ENCODE data around the gene HS3ST3B1.

Gene HS3ST3B1

GRCh38 chr17:14300575-14301278, at the start of gene HS3ST3B1:
HS3ST3B1 (plus strand) TSS chr17:14301081; CDS start chr17:14301519, 438 bp downstream.
- no peak for TF ChIP-seq USF1 (IDR thresholded peaks at IDR 0.05)
- TF ChIP-seq TAF1 (IDR thresholded peaks at IDR 0.05; ENCODE audit: low read depth) = no peak; the same call in 1 of the 2 replicates
- TF ChIP-seq EP300 (IDR thresholded peaks at IDR 0.05; ENCODE audit: borderline replicate concordance) = no peak
- no peak for TF ChIP-seq CREB1 (IDR thresholded peaks at IDR 0.05; ENCODE audit: low read depth)
- no peak for TF ChIP-seq YY1 (IDR thresholded peaks at IDR 0.05; ENCODE audit: low read depth)
- no peak for TF ChIP-seq REST (IDR thresholded peaks at IDR 0.05; ENCODE audit: low read depth)
- TF ChIP-seq TEAD4 (IDR thresholded peaks at IDR 0.05) = no peak
- TF ChIP-seq CEBPB (IDR thresholded peaks at IDR 0.05) = no peak
- TF ChIP-seq FOXM1 (IDR thresholded peaks at IDR 0.05; ENCODE audit: borderline replicate concordance, low read depth) = no peak
- TF ChIP-seq ZBTB7A (IDR thresholded peaks at IDR 0.05; ENCODE audit: low read depth) = peak; percentile 45; the same call in 1 of the 2 replicates
- no peak for TF ChIP-seq EGR1 (IDR thresholded peaks at IDR 0.05)
- peak; percentile 41; the same call in 1 of the 2 replicates for TF ChIP-seq TCF12 (IDR thresholded peaks at IDR 0.05; ENCODE audit: low read depth)
- peak; percentile 93 for TF ChIP-seq MAX (IDR thresholded peaks at IDR 0.05)
- no peak for TF ChIP-seq NFIC (IDR thresholded peaks at IDR 0.05)
- no peak for TF ChIP-seq RAD21 (IDR thresholded peaks at IDR 0.05; ENCODE audit: low read depth)

GRCh38 chr17:14261406-14261805, 39.5 kb upstream of the HS3ST3B1 start:
- TF ChIP-seq CREB1 (IDR thresholded peaks at IDR 0.05; ENCODE audit: low read depth) = no peak
- TF ChIP-seq NFIC (IDR thresholded peaks at IDR 0.05) = no peak
- no peak for TF ChIP-seq REST (IDR thresholded peaks at IDR 0.05; ENCODE audit: low read depth)
- TF ChIP-seq YY1 (IDR thresholded peaks at IDR 0.05; ENCODE audit: low read depth) = no peak
- TF ChIP-seq CEBPB (IDR thresholded peaks at IDR 0.05) = no peak
- TF ChIP-seq TAF1 (IDR thresholded peaks at IDR 0.05; ENCODE audit: low read depth) = no peak
- TF ChIP-seq EGR1 (IDR thresholded peaks at IDR 0.05) = no peak
- TF ChIP-seq TCF12 (IDR thresholded peaks at IDR 0.05; ENCODE audit: low read depth) = no peak
- no peak for TF ChIP-seq MAX (IDR thresholded peaks at IDR 0.05)
- no peak for TF ChIP-seq USF1 (IDR thresholded peaks at IDR 0.05)
- no peak for TF ChIP-seq FOXM1 (IDR thresholded peaks at IDR 0.05; ENCODE audit: borderline replicate concordance, low read depth)
- TF ChIP-seq ZBTB7A (IDR thresholded peaks at IDR 0.05; ENCODE audit: low read depth) = no peak
- TF ChIP-seq TEAD4 (IDR thresholded peaks at IDR 0.05) = no peak
- TF ChIP-seq RAD21 (IDR thresholded peaks at IDR 0.05; ENCODE audit: low read depth) = no peak
- TF ChIP-seq EP300 (IDR thresholded peaks at IDR 0.05; ENCODE audit: borderline replicate concordance) = no peak

- TF ChIP-seq TEAD4 (IDR thresholded peaks at IDR 0.05) = no peak
- TF ChIP-seq EP300 (IDR thresholded peaks at IDR 0.05; ENCODE audit: borderline replicate concordance) = no peak
- no peak for TF ChIP-seq MAX (IDR thresholded peaks at IDR 0.05)
- TF ChIP-seq ZBTB7A (IDR thresholded peaks at IDR 0.05; ENCODE audit: low read depth) = no peak
- no peak for TF ChIP-seq USF1 (IDR thresholded peaks at IDR 0.05)
- TF ChIP-seq YY1 (IDR thresholded peaks at IDR 0.05; ENCODE audit: low read depth) = no peak
- TF ChIP-seq FOXM1 (IDR thresholded peaks at IDR 0.05; ENCODE audit: borderline replicate concordance, low read depth) = no peak
Observed at GRCh38 chr17:14268264-14268663, 32.6 kb upstream of the HS3ST3B1 start.

- TF ChIP-seq NFIC (IDR thresholded peaks at IDR 0.05) = no peak
- no peak for TF ChIP-seq REST (IDR thresholded peaks at IDR 0.05; ENCODE audit: low read depth)
- TF ChIP-seq USF1 (IDR thresholded peaks at IDR 0.05) = no peak
- no peak for TF ChIP-seq TEAD4 (IDR thresholded peaks at IDR 0.05)
- TF ChIP-seq TCF12 (IDR thresholded peaks at IDR 0.05; ENCODE audit: low read depth) = no peak
- TF ChIP-seq EGR1 (IDR thresholded peaks at IDR 0.05) = no peak
- TF ChIP-seq EP300 (IDR thresholded peaks at IDR 0.05; ENCODE audit: borderline replicate concordance) = no peak
- no peak for TF ChIP-seq RAD21 (IDR thresholded peaks at IDR 0.05; ENCODE audit: low read depth)
- TF ChIP-seq YY1 (IDR thresholded peaks at IDR 0.05; ENCODE audit: low read depth) = no peak
- TF ChIP-seq CEBPB (IDR thresholded peaks at IDR 0.05) = no peak
- TF ChIP-seq TAF1 (IDR thresholded peaks at IDR 0.05; ENCODE audit: low read depth) = no peak
- no peak for TF ChIP-seq CREB1 (IDR thresholded peaks at IDR 0.05; ENCODE audit: low read depth)
- no peak for TF ChIP-seq ZBTB7A (IDR thresholded peaks at IDR 0.05; ENCODE audit: low read depth)
- no peak for TF ChIP-seq FOXM1 (IDR thresholded peaks at IDR 0.05; ENCODE audit: borderline replicate concordance, low read depth)
- TF ChIP-seq MAX (IDR thresholded peaks at IDR 0.05) = no peak
Observed at GRCh38 chr17:14269473-14269872, 31.4 kb upstream of the HS3ST3B1 start.

All from Ishikawa (cell line).